Central memory CD8-positive, alpha-beta T cell (primary cell): ENCODE results near the gene N4BP2.
"Not testable (repeated sequence)": the region's sequence is repeated elsewhere in the genome, so short reads cannot be mapped to it uniquely, and the experiment has no call there.

Experiments used
- ATAC-seq: fragments of 150-1000 bp; cut with Tn5 transposase; replicated peaks from 2 replicates; pipeline ENCODE4 v1.10.0; 2022; ENCODE audit warnings: mild to moderate bottlenecking, moderate FRiP score, moderate number of reproducible peaks; ENCODE audit not compliant: poor library complexity, severe bottlenecking; ENCODE audit errors: extremely low read depth
- DNase-seq, 2 donors: peaks; one replicate each; pipeline ENCODE4 v3.0.0; 2021; ENCODE audit warnings: low spot score in 2 of 2
- H3K27ac Mint-ChIP-seq: one replicate; pipeline ENCODE4 v1.8.0; 2022; ENCODE audit warnings: low read depth, mild to moderate bottlenecking, moderate library complexity, mixed read lengths
- H3K27me3 Mint-ChIP-seq: one replicate; pipeline ENCODE4 v1.8.0; 2022; ENCODE audit warnings: mixed read lengths
- H3K36me3 Mint-ChIP-seq: one replicate; pipeline ENCODE4 v1.8.0; 2022; ENCODE audit warnings: mild to moderate bottlenecking, moderate library complexity, mixed read lengths; ENCODE audit not compliant: insufficient read depth
- H3K4me1 Mint-ChIP-seq: one replicate; pipeline ENCODE4 v1.8.0; 2022; ENCODE audit warnings: mixed read lengths
- H3K4me3 Mint-ChIP-seq: one replicate; pipeline ENCODE4 v1.8.0; 2022; ENCODE audit warnings: mild to moderate bottlenecking, moderate library complexity, mixed read lengths
- H3K9me3 Mint-ChIP-seq: one replicate; pipeline ENCODE4 v1.8.0; 2022; ENCODE audit warnings: mixed read lengths

N4BP2 gene

DNA sequence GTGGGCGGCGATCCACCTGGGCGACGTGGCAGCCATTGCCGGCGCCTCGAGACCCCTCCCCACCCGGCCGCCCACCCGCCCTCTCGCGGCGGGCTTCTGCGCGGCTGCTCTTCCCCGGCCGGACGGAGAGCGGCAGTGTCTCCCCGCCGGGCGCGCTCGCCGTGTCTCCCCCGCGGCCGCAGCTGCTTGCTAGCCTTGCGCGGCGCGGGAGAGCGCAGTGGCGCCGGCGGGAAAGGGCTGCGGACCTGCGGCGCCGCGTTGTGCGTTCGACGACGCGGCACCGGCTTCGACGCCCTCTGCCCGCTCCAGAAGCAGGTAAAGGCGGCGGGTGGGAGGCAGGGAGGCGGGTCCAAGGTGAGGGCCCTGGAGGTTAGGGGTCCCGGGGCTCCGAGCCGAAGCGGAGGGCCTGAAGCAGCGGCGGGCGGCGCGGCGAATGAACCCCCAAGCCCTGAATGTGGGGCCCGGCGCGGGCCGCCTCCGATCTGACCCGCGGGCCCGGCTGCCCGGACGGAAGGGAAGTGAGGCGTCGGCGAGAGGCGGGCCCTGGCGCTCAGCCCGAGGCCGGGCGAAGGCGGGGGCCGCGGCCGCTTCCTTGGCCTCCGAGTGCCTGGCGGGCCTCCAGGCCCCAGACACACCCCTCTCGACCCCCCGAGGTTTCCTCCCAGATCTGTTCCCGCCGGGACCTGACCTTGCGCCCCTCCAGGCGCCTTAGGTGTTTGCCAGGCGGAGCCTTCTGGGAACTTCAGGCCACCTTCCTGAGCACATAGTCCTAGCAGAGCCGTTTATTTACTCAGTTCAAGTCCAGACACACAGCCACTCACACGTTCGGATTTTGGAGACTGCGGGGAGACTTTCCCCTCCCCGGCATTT is at the start of gene N4BP2:
TSS of gene N4BP2 (plus strand) at position 135 of the 870 bp plus-strand sequence. CDS start 40,491 bp downstream, outside the sequence.
- peak within 1 kb of the TSS; percentile 95 for H3K4me3 Mint-ChIP-seq
- ATAC-seq: peak; percentile 59
- peaks cover 31% of the 10 kb centered on the region for H3K4me1 Mint-ChIP-seq

DNA sequence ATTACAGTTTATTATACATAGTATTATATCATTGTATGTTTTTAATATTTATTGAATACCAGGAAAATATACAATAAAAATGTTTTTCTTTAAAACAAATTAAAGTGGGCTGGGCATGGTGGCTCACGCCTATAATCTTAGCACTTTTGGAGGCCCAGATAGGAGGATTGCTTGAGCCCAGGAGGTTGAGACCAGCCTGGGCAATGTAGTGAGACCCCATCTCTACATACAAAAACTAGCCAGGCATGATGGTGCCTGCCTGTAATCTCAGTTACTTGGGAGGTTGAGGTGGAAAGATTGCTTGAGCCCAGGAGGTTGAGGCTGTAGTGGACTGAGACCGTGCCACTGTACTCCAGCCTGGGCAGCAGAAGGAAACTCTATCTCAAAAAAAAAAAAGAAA is 40.6 kb upstream of the N4BP2 start:
- ATAC-seq (no peak), DNase-seq (no peak)
- Mint-ChIP-seq H3K9me3 (no peaks in the 10 kb centered on the region), H3K4me3 (no peak overlapping the region), H3K4me1 (no peaks in the 10 kb centered on the region), H3K36me3 (no peaks in the 10 kb centered on the region), H3K27me3 (no peaks in the 10 kb centered on the region), H3K27ac (no peak overlapping the region)

More for the DNA sequence above, at the start of gene N4BP2:
- DNase-seq: peak; percentile 41 to 54
- peak within 1 kb of the TSS; percentile 83 for H3K27ac Mint-ChIP-seq
- no peaks in the 10 kb centered on the region for H3K9me3 Mint-ChIP-seq
- peaks cover 27% of the 10 kb centered on the region for H3K36me3 Mint-ChIP-seq
- H3K27me3 Mint-ChIP-seq: no peaks in the 10 kb centered on the region

DNA sequence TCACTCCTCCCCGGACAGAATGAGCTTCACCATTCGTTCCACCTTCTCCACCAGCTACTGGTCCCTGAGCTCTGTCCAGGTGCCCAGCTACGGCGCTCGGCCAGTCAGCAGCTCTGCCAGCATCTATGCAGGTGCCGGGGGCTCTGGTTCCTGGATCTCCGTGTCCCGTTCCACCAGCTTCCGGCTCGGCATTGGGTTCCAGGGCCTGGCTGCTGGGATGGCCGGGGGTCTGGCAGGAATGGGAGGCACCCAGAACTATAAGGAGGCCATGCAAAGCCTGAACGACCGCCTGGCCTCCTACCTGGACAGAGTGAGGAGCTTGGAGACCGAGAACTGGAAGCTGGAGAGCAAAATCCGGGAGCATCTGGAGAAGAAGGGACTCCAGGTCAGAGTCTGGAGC is 36.4 kb upstream of the N4BP2 start:
- no peaks in the 10 kb centered on the region for H3K27me3 Mint-ChIP-seq
- no peaks in the 10 kb centered on the region for H3K36me3 Mint-ChIP-seq
- H3K4me3 Mint-ChIP-seq: no peak overlapping the region
- H3K27ac Mint-ChIP-seq: no peak overlapping the region
- no peak for DNase-seq
- no peak for ATAC-seq
- no peaks in the 10 kb centered on the region for H3K4me1 Mint-ChIP-seq
- no peaks in the 10 kb centered on the region for H3K9me3 Mint-ChIP-seq

DNA sequence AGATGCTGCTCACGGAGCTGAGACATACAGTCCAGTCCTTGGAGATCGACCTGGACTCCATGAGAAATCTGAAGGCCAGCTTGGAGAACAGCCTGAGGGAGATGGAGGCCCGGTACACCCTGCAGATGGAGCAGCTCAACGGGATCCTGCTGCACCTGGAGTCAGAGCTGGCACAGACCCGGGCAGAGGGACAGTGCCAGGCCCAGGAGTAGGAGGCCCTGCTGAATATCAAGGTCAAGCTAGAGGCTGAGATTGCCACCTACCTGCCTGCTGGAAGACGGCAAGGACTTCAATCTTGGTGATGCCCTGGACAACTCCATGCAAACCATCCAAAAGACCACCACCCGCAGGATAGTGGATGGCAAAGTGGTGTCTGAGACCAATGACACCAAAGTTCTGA is 35.5 kb upstream of the N4BP2 start:
- not testable (repeated sequence) for H3K9me3 Mint-ChIP-seq, H3K36me3 Mint-ChIP-seq, H3K4me1 Mint-ChIP-seq, H3K27ac Mint-ChIP-seq, DNase-seq, H3K27me3 Mint-ChIP-seq, ATAC-seq, H3K4me3 Mint-ChIP-seq

DNA sequence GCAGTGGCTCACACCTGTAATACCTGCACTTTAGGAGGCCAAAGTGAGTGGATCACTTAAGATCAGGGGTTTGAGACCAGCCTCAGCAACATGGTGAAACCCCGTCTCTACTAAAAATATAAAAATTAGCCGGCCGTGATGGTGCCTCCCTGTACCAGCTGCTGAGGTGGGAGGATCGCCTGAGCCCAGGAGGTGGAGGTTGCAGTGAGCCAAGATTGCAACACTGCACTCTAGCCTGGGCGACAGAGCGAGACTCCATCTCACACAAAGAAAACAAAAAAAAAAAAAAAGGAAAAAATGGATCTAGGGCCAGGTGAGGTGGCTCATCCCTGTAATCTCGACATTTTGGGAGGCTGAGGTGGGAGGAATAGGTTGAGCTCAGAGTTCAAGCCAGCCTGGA is 32.6 kb upstream of the N4BP2 start:
- not testable (repeated sequence) for ATAC-seq, H3K36me3 Mint-ChIP-seq, H3K4me3 Mint-ChIP-seq, H3K27ac Mint-ChIP-seq, H3K9me3 Mint-ChIP-seq, H3K4me1 Mint-ChIP-seq, H3K27me3 Mint-ChIP-seq, DNase-seq

DNA sequence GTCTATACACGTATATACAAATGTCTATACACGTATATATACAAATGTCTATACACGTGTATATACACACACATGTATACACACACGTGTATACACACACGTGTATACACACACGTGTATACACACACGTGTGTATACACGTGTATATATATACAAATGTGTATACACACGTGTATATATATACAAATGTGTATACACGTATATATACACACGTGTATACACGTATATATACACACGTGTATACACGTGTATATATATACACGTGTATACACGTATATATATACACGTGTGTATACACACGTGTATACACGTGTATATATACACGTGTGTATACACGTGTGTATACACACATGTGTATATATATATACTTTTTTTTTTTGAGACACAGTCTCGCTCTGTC is 23.9 kb upstream of the N4BP2 start:
- Mint-ChIP-seq H3K4me1 (peaks cover 5% of the 10 kb centered on the region), H3K36me3 (no peaks in the 10 kb centered on the region), H3K27me3 (no peaks in the 10 kb centered on the region), H3K9me3 (no peaks in the 10 kb centered on the region), H3K4me3 (no peak overlapping the region), H3K27ac (no peak overlapping the region)
- DNase-seq (no peak), ATAC-seq (no peak)

DNA sequence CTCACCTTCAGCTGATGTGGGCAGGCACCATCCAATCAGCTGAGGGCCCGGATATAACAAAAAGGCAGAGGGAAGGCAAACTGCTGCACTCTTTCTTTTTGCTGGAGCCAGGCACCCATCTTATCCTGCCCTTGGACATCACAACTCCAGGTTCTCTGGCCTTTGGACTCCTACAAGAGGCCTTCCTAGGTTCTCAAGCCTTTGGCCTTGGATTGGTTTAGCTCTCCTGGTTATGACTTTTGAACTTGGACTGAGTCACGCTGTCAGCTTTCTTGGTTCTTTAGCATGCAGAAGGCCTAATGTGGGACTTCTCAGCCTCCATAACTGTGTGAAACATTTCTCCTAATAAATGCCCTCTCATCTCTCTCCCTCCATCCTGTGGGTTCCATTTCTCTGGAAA is 23.0 kb upstream of the N4BP2 start:
- no peaks in the 10 kb centered on the region for H3K27me3 Mint-ChIP-seq
- H3K27ac Mint-ChIP-seq: no peak overlapping the region
- no peak overlapping the region for H3K4me3 Mint-ChIP-seq
- no peaks in the 10 kb centered on the region for H3K36me3 Mint-ChIP-seq
- ATAC-seq: no peak
- no peak for DNase-seq
- H3K4me1 Mint-ChIP-seq: no peaks in the 10 kb centered on the region
- no peaks in the 10 kb centered on the region for H3K9me3 Mint-ChIP-seq

DNA sequence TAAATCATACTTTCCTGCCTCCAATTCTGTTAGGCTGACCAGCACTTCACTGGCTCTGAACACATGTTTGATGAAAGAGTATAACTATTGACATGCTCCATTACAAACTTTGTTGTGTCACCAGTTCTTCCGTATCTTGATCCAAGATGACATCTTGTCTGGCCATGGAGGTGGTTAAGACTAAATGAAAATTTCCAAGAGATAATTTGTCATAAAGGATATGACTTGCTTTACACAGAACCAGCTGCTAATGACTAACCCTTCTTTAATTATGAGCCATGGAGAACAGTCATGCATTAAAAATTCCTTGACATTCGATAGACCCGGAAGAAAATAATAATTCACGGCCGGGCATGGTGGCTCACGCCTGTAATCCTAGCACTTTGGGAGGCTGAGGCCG is 17.7 kb upstream of the N4BP2 start:
- H3K9me3 Mint-ChIP-seq: no peaks in the 10 kb centered on the region
- no peak overlapping the region for H3K27ac Mint-ChIP-seq
- no peaks in the 10 kb centered on the region for H3K27me3 Mint-ChIP-seq
- no peaks in the 10 kb centered on the region for H3K4me1 Mint-ChIP-seq
- H3K4me3 Mint-ChIP-seq: no peak overlapping the region
- ATAC-seq (no peak), DNase-seq (no peak)
- H3K36me3 Mint-ChIP-seq: no peaks in the 10 kb centered on the region

DNA sequence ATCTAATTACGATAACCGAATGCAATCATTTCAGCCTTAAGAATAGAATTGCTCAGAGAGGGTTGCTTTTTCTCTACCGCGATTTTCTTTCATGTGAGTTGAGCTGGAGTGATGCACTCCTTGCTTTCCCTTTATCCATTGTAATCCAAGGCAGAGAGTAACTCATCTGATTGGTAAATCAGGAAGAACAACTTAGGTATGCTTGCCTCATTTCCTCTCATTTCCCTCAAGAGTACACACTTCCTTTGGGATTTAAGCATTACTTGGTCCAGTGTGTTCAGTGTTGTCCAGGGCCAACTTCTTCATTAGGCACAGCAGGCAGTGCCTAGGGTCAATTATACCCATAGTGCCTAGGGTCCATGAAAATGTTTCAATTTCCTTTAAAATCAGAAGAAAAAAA is 15.7 kb upstream of the N4BP2 start:
- no peak for DNase-seq
- no peak overlapping the region for H3K4me3 Mint-ChIP-seq
- no peaks in the 10 kb centered on the region for H3K4me1 Mint-ChIP-seq
- no peaks in the 10 kb centered on the region for H3K9me3 Mint-ChIP-seq
- H3K27ac Mint-ChIP-seq: no peak overlapping the region
- no peaks in the 10 kb centered on the region for H3K36me3 Mint-ChIP-seq
- no peaks in the 10 kb centered on the region for H3K27me3 Mint-ChIP-seq
- ATAC-seq: no peak

DNA sequence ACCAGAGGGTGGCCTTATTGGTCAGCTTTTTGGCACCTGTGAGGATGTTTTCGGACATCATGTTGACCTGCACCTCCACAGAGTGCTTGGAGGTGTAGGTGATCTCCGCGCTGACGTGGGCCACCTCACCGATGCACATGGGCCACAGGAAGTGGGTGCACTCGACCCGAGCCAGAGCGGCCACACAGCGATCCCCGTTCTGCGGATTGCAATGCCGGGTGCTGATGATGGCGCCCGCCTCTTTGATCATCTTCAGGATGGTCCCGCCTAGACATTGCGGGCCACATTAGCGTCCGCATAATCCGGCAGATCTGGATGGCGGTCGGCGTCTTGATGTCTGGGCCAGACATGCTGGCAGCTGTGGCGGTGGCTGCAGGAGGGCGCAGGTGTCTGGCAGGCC is 12.9 kb upstream of the N4BP2 start:
- Mint-ChIP-seq H3K4me1 (no peaks in the 10 kb centered on the region), H3K27ac (no peak overlapping the region), H3K27me3 (no peaks in the 10 kb centered on the region), H3K36me3 (peaks cover 2% of the 10 kb centered on the region), H3K4me3 (no peak overlapping the region), H3K9me3 (no peaks in the 10 kb centered on the region)
- DNase-seq (no peak), ATAC-seq (no peak)

DNA sequence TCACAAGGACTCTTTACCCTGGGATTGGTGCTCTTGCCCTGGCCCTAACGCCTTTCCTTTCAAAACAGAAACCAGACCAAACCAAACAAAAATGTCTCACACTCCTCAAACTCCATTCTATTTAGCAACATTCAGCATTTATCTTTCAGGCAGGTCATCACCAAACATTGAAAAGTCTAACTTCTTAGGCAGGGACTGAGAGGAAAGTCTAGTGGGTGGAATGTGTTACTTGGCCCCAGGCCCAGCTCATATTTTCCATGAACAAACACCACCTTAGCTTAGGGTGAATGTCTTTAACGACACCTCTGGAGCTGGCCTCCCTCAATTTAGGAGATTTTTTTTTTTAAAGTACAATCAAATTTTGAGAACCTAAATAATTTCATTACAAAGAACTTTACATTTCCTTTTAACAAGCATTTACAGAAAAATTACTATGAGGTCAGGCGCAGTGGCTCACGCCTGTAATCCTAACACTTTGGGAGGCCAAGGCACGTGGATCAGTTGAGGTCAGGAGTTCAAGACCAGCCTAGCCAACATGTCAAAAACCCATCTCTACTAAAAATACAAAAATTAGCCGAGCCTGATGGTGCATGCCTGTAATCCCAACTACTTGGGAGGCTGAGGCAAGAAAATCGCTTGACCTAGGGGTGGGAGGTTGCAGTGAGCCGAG is 10.2 kb upstream of the N4BP2 start:
- Mint-ChIP-seq H3K9me3 (no peaks in the 10 kb centered on the region), H3K36me3 (peaks cover 2% of the 10 kb centered on the region), H3K4me3 (no peak overlapping the region), H3K4me1 (no peaks in the 10 kb centered on the region), H3K27me3 (no peaks in the 10 kb centered on the region), H3K27ac (no peak overlapping the region)
- no peak for ATAC-seq
- no peak for DNase-seq

DNA sequence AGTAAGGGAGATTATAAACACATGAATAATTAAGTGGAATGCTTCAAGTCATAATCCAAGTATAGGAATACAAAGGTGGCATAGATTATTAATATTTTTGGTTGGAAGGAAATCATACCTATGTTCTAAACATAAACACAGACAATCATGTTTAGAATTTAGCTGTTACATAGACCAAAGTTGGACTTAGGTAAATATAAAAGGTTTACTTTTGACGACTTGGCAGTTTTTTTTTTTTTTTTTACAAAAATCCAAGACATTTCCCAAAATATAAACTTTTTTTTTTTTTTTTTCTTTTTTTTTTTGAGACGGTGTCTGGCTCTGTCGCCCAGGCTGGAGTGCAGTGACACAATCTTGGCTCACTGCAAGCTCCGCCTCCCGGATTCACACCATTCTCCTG is 3.5 kb upstream of the N4BP2 start:
- H3K36me3 Mint-ChIP-seq: peaks cover 16% of the 10 kb centered on the region
- H3K9me3 Mint-ChIP-seq: no peaks in the 10 kb centered on the region
- H3K27ac Mint-ChIP-seq: no peak overlapping the region
- ATAC-seq (no peak), DNase-seq (no peak)
- H3K27me3 Mint-ChIP-seq: no peaks in the 10 kb centered on the region
- no peak overlapping the region for H3K4me3 Mint-ChIP-seq
- peaks cover 15% of the 10 kb centered on the region for H3K4me1 Mint-ChIP-seq

DNA sequence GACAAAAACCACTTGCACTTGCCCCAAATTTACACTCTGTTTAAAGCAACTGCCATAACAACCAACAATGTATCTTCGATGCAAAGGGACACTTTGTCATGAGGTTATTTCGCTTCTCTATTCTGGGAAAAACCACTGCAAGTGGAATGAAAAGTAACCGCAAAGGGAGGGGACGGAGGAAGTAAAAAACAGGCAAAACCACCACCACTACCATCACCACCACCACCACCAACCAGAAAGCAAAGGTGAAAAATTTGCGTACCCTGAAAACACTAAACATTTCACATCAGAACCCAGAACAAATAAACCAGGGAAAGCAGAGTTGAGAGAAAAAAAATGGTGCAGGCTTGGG is 1.2 kb upstream of the N4BP2 start:
- no peak for ATAC-seq
- Mint-ChIP-seq H3K4me1 (peaks cover 31% of the 10 kb centered on the region), H3K9me3 (no peaks in the 10 kb centered on the region), H3K27ac (peak overlapping the region; percentile 83), H3K36me3 (peaks cover 21% of the 10 kb centered on the region), H3K27me3 (no peaks in the 10 kb centered on the region), H3K4me3 (peak overlapping the region; percentile 95)
- DNase-seq: no peak
